GM21825 (cell line): Measurements from ENCODE around the gene HYAL3.
"Not testable (repeated sequence)": the region's sequence is repeated elsewhere in the genome, so short reads cannot be mapped to it uniquely, and the experiment has no call there.

Experiments used
- ATAC-seq: cut with Tn5 transposase; IDR thresholded peaks from one replicate; pipeline ENCODE4 v1.9.1; 2021; ENCODE audit warnings: mild to moderate bottlenecking, moderate library complexity; ENCODE audit not compliant: unreplicated experiment

HYAL3 gene

DNA sequence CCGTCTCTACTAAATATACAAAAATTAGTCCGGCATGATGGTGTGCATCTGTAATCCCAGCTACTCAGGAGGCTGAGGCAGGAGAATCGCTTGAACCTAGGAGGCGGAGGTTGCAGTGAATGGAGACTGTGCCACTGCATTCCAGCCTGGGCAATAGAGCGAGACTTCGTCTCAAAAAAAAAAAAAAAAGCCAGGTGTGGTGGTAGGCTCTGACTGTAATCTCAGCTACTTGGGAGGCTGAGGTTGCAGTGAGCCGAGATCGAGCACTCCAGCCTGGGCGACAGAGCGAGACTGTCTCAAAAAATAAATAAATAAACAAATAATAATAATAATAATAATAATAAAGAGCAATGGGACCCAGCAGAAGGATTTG is 26.7 kb downstream of the HYAL3 start:
- ATAC-seq, result not testable (repeated sequence)

DNA sequence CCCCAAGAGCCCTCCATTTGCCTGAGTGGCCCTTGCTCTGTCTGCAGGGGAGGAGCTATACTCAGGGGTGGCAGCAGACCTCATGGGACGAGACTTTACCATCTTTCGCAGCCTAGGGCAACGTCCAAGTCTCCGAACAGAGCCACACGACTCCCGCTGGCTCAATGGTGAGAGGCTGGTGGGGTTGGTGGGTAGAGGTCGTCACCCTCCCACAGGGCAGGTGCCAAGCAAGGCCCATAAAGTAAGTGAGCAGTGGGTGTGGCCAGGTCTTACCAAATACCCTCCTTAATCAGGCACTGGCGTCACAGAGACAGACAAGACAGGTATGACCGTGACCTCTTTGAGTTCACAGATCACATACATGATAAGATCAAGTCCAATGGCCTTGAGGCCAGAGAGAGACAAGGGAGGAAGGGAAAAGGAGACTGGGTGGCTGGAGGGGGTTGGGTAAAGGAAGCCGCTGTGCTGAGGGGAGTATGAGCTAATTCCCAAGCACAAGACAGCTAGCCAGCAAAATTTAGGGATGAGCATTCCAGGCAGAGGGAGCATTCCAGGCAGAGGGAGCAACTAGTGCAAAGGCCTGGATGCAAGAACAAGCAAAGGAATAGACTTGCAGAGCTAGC is 27.8 kb downstream of the HYAL3 start:
- no peak for ATAC-seq

DNA sequence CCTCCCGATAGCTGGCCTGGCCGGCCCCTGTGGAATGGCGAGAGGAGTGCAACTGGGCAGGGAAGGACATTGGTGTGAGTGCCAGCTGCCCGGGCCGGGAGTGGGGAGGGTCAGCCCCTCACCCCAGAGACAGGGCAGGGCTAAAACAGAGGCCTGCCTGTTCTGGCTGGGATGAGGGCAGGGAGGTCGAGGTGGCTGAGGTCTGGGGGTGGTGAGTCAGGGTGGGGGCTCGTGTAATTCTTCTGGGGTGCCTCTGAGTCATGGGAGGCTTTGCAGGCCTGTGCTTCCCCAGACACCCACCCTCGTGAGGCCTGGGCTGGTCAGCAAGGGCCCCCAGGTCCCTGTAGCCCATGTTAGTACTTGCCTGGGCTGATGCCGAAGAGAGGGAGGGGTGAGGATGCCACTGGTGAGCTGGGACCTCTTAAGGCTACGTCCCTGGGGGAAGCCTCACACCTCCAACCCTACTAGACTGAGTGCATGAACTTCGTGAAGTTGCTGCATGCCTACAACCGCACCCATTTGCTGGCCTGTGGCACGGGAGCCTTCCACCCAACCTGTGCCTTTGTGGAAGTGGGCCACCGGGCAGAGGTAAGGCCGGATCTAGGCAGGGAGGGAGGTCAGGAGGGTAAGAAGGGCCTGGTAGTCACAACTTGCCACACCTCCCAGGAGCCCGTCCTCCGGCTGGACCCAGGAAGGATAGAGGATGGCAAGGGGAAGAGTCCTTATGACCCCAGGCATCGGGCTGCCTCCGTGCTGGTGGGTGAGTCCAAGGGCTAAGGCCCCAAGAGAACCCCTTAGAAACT is 28.6 kb downstream of the HYAL3 start:
- ATAC-seq, result no peak

DNA sequence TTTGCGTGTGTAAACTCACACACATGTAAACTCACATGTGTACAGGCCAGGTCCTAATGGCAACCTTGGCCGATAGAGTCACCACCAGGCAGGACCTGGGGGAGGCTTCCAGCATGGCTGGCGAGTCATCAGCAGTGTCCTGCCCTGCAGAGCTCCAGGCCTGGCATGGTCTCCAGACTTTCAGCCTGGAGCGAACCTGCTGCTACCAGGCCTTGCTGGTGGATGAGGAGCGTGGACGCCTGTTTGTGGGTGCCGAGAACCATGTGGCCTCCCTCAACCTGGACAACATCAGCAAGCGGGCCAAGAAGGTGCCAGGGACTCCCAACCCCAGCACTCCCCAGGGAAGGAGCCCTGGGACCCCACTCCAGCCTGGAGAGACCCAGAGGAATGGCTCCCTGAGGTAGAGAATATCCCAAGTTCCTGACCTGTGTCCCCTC is 29.2 kb downstream of the HYAL3 start:
- ATAC-seq, result no peak

GRCh38 chr3:50269460-50269859 is 29.7 kb downstream of the HYAL3 start:
- no peak for ATAC-seq

DNA sequence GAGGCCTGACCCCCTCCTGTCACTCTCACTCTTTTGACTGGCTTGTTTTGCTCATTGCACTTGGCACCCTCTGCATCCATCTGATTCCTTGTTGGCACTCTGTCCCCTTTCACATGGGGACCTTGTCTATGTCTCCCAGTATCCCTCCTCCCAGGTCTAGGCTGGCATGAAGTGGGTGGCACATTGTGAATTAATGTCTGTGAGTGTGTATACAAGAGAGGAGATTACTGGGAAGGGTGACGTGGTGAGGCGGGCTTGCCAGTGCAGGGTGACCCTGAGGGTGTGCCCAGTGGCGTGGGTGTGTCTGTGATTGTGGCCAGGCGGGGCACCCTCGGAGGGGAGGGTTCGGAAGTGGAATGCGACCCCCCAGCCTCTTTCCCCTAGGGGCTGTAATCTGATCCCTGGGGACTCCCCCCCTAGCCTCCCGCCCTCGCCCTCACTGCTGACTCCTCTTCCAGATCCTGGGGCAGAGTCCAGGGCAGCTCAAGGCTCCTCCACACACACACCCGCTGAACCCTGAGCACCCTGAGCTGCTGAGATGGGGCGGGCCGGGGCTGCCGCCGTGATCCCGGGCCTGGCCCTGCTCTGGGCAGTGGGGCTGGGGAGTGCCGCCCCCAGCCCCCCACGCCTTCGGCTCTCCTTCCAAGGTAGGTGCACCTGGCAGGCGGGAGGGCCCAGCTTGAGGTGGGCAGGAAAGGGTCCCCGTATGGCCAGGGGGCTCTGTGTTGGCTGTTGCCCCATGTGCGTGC is 30.3 kb downstream of the HYAL3 start, which contains the start of gene SEMA3B:
Gene SEMA3B, plus strand, starts transcription at position 445 of the 749 bp plus-strand sequence. Its CDS starts 94 bp downstream, at position 539.
- no peak for ATAC-seq

- no peak for ATAC-seq
Measured at GRCh38 chr3:50268276-50268675, 30.9 kb downstream of the HYAL3 start.

- no peak for ATAC-seq
Measured at GRCh38 chr3:50267280-50267913, 31.8 kb downstream of the HYAL3 start.

DNA sequence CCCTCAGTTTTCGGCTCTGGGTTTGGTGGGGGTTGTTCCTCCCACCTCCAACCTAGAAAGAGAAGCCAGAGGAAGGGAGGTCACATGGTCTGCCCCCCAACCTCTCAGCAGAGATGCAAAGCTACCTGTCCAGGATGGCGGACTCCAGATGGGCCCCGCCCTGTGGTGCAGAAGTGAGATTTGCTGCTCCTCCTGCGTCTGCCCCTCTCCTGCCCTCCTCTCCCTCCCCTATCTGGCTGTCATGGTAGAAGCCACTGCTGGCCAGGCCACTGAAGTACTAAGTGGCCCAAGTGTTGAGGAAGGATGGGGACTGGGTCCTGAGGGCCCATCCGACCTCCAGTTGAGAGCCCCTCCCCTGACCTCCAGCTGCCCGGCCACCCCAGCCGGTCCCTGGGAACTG is 32.4 kb downstream of the HYAL3 start:
- no peak for ATAC-seq

DNA sequence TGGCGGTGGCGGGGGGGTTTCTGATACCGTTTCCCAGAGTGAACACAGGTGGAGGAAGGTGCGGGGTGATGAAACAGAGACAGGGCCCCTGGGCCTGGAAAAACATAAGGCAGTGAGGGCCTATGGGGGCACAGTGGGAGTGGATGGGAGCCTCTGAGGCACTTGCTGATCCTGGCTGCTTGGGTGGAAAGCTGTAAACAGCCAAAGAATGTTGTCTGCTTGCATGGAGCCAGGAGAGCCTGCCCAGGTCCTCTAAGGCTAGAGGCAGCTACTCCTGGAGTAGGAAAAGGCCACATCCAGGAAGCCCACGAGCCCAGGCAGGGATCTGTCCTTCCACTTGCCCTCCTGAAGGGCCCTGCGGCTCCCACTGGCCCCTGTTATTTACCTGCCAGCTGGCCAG is 33.2 kb downstream of the HYAL3 start:
- no peak for ATAC-seq

- no peak for ATAC-seq
Measured at GRCh38 chr3:50265571-50265970, 33.6 kb downstream of the HYAL3 start.

- no peak for ATAC-seq
Measured at GRCh38 chr3:50264964-50265485, 34.2 kb downstream of the HYAL3 start.

- no peak for ATAC-seq
Measured at GRCh38 chr3:50264383-50264963, 34.7 kb downstream of the HYAL3 start.

- no peak for ATAC-seq
Measured at GRCh38 chr3:50263478-50264382, 35.5 kb downstream of the HYAL3 start.

- no peak for ATAC-seq
Measured at GRCh38 chr3:50262778-50263177, 36.4 kb downstream of the HYAL3 start.

DNA sequence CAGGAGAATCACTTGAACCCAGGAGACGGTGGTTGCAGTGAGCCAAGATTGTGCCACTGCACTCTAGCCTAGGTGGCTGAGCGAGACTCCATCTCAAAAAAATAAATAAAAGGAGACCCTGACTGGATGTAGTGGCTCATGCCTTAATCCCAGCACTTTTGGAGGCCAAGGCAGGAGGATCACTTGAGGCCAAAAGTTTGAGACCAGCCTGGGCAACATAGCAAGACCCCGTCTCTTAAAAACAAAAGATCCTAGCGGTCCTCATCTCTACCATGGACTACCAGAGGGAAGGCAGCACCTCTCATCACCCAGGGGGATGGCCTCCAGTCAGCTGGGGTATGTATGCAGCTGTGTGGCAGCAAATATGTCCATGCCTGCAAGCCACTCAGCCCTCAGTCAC is 37.0 kb downstream of the HYAL3 start:
- not testable (repeated sequence) for ATAC-seq

DNA sequence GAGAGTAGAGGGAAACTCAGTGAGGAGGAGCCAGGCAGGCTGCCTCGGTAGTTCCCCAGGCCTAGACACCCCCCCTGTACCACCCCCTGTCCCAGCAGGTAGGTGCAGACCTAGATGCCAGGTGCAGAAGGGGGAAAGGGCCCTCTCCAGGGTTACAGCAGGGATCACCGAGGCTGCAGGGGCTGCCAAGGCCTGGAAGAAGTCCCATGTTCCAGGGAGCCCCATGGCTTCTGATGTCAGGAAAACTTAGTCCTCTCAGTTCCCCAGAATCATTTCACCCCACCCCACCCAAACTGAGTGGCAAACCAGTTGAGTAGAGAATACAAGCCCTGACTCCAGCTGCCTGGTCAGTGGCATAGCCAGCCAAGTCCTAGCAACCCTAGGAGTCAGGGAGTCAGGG is 37.7 kb downstream of the HYAL3 start:
- no peak for ATAC-seq

DNA sequence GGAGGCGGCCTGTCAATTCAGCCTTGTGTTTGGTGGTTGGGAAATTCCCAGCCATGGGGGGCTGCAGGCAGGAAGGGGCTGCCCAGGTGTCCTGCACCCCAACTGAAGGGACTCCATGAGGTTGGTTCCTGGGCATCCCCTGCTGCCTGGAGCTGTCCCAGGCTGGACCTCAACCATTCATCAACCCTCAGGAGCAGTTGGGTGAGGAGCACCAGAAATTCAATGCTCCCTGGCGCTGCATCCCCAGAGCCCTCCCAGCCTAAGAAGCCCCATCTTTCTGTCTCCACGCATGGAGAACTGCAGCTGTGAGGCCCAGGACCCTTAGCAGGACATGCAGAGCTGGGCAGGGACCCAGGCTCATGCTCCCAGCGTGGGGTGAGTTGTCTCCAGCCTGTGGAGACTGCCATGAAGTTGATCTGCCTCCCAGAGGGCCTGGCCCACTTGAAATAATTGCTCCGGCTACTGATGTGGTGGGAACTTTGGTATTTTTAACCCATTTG is 38.2 kb downstream of the HYAL3 start:
- no peak for ATAC-seq
